Panc1 (cell line): ENCODE data around the gene GAL3ST3.

Experiments used
- POLR2AphosphoS5 ChIP-seq: IDR thresholded peaks from 2 replicates; pipeline ENCODE4 v1.6.1; 2012; ENCODE audit warnings: mild to moderate bottlenecking, low read depth, low read length, moderate library complexity
- SIN3A ChIP-seq: IDR thresholded peaks from 2 replicates; pipeline ENCODE4 v1.6.1; 2012; ENCODE audit warnings: low read depth, mild to moderate bottlenecking, low read length, moderate library complexity, borderline replicate concordance; ENCODE audit not compliant: insufficient read depth
- TF ChIP-seq, protein P1 (sequence below): fragments of 450-650 bp; IDR thresholded peaks from 2 replicates; pipeline ENCODE4 v1.5.1; 2017; ENCODE audit warnings: mild to moderate bottlenecking
- TF ChIP-seq, protein P2 (sequence below), 2 experiments: IDR thresholded peaks; 2 replicates each; pipeline ENCODE4 v1.6.1; 2011 to 2012; ENCODE audit warnings: low read depth in 2 of 2, control low read depth in 1 of 2, low read length in 1 of 2, mild to moderate bottlenecking in 1 of 2, moderate library complexity in 1 of 2; ENCODE audit not compliant: insufficient read depth in 1 of 2

DNA sequence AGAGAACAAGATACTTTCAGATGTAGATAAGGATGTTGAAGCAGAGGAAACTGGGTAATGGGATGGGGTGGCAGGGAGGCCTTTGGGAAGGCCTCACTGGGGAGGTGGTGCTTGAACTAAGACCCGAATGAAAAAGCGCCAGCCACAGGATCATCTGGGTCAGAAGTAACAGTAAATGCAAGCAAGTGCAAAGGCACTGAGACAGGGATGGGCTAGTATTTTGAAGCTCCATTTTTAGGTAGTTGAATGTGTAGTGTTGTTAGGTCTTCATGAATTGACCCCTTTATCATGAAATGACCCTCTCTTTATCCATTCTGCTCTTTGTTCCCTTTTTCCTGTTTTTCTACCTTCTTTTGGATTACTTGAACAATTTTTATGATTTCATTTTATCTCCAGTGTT, 14.9 kb upstream of the GAL3ST3 start:
- TF ChIP-seq, protein P1, sequence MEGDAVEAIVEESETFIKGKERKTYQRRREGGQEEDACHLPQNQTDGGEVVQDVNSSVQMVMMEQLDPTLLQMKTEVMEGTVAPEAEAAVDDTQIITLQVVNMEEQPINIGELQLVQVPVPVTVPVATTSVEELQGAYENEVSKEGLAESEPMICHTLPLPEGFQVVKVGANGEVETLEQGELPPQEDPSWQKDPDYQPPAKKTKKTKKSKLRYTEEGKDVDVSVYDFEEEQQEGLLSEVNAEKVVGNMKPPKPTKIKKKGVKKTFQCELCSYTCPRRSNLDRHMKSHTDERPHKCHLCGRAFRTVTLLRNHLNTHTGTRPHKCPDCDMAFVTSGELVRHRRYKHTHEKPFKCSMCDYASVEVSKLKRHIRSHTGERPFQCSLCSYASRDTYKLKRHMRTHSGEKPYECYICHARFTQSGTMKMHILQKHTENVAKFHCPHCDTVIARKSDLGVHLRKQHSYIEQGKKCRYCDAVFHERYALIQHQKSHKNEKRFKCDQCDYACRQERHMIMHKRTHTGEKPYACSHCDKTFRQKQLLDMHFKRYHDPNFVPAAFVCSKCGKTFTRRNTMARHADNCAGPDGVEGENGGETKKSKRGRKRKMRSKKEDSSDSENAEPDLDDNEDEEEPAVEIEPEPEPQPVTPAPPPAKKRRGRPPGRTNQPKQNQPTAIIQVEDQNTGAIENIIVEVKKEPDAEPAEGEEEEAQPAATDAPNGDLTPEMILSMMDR, result no peak
- TF ChIP-seq, protein P2, sequence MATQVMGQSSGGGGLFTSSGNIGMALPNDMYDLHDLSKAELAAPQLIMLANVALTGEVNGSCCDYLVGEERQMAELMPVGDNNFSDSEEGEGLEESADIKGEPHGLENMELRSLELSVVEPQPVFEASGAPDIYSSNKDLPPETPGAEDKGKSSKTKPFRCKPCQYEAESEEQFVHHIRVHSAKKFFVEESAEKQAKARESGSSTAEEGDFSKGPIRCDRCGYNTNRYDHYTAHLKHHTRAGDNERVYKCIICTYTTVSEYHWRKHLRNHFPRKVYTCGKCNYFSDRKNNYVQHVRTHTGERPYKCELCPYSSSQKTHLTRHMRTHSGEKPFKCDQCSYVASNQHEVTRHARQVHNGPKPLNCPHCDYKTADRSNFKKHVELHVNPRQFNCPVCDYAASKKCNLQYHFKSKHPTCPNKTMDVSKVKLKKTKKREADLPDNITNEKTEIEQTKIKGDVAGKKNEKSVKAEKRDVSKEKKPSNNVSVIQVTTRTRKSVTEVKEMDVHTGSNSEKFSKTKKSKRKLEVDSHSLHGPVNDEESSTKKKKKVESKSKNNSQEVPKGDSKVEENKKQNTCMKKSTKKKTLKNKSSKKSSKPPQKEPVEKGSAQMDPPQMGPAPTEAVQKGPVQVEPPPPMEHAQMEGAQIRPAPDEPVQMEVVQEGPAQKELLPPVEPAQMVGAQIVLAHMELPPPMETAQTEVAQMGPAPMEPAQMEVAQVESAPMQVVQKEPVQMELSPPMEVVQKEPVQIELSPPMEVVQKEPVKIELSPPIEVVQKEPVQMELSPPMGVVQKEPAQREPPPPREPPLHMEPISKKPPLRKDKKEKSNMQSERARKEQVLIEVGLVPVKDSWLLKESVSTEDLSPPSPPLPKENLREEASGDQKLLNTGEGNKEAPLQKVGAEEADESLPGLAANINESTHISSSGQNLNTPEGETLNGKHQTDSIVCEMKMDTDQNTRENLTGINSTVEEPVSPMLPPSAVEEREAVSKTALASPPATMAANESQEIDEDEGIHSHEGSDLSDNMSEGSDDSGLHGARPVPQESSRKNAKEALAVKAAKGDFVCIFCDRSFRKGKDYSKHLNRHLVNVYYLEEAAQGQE (IDR thresholded peaks at IDR 0.05; ENCODE audit: insufficient read depth in 1 of 2, low read depth in 2 of 2, low read length in 1 of 2), result no peak
- TF ChIP-seq POLR2AphosphoS5 (no peak), SIN3A (no peak)
